VCaP (cell line): Measurements from ENCODE around the gene CFTR.
A peak's percentile ranks its signal among the peaks of the same experiment; 100 is the strongest.

Experiments
- H3K27ac ChIP-seq: fragments of 450-650 bp; 2 replicates; pipeline ENCODE4 v1.5.1; 2017
- CTCF ChIP-seq: fragments of 450-650 bp; conservative IDR thresholded peaks from 2 replicates; pipeline ENCODE4 v1.5.1; 2017; ENCODE audit warnings: mild to moderate bottlenecking, moderate library complexity

The CFTR gene

GRCh38 chr7:117623606-117624005, 143.8 kb downstream of the CFTR start:
- H3K27ac ChIP-seq, result no peak overlapping the region

GRCh38 chr7:117630501-117630900, 150.7 kb downstream of the CFTR start:
- no peak for TF ChIP-seq CTCF
- peak overlapping the region; percentile 14 for H3K27ac ChIP-seq

More at GRCh38 chr7:117623606-117624005, 143.8 kb downstream of the CFTR start:
- TF ChIP-seq CTCF, result no peak

- no peak overlapping the region for H3K27ac ChIP-seq
These were observed 151.2 kb downstream of the CFTR start for GRCh38 chr7:117630907-117631564.

GRCh38 chr7:117631652-117632051, 151.8 kb downstream of the CFTR start:
- no peak overlapping the region for H3K27ac ChIP-seq
- TF ChIP-seq CTCF, result no peak

More at GRCh38 chr7:117630907-117631564, 151.2 kb downstream of the CFTR start:
- TF ChIP-seq CTCF, result no peak

GRCh38 chr7:117637937-117638336, 158.1 kb downstream of the CFTR start:
- H3K27ac ChIP-seq, result no peak overlapping the region
- no peak for TF ChIP-seq CTCF

GRCh38 chr7:117639966-117640365, 160.1 kb downstream of the CFTR start:
- no peak for TF ChIP-seq CTCF
- peak overlapping the region; percentile 29 for H3K27ac ChIP-seq

- H3K27ac ChIP-seq, result peak overlapping the region; percentile 29
- no peak for TF ChIP-seq CTCF
These were observed 160.6 kb downstream of the CFTR start for GRCh38 chr7:117640465-117640864.
